ENCODE data around the gene ADGRL3. TPM values are rescaled to one million over a fixed set of nuclear protein-coding genes. Genes with fewer than 3 reads are reported as not detected.

The ADGRL3 gene
- total RNA-seq (2014; rRNA removed; shearing (Covaris generic); ENCODE audit: low replicate concordance), result not detected in 2 replicates

GRCh38 chr4:61200187-61200915 lies at the start of gene ADGRL3:
TSS of gene ADGRL3 (plus strand) at chr4:61200326.
- no peak within 1 kb of the TSS for H3K27ac ChIP-seq (ENCODE audit: low read length)
- H2AFZ ChIP-seq (ENCODE audit: low read length), result no peak within 1 kb of the TSS
- no peak within 1 kb of the TSS for H3K4me3 ChIP-seq (ENCODE audit: low read length)
- H3K4me2 ChIP-seq (ENCODE audit: low read depth, low read length, poor library complexity, severe bottlenecking), result no peak within 1 kb of the TSS
- H3K79me2 ChIP-seq (ENCODE audit: low read length), result no peaks in the 10 kb centered on the region
- no peaks in the 10 kb centered on the region for H3K27me3 ChIP-seq (ENCODE audit: low read length)
- H3K9me2 ChIP-seq (replicated peaks; ENCODE audit: insufficient read depth, low read length), result no peaks in the 10 kb centered on the region
- no peaks in the 10 kb centered on the region for H3K4me1 ChIP-seq (ENCODE audit: low read length)
- no peak within 1 kb of the TSS for H3K9ac ChIP-seq (ENCODE audit: low read length)
- H3K36me3 ChIP-seq (ENCODE audit: insufficient read depth, low read length), result no peaks in the 10 kb centered on the region
- H3K9me3 ChIP-seq (ENCODE audit: low read length), result peaks cover 13% of the 10 kb centered on the region
- DNase-seq, result no peak
- H4K20me1 ChIP-seq (ENCODE audit: insufficient read depth, low read depth, low read length), result no peaks in the 10 kb centered on the region

GRCh38 chr4:61152433-61152832 lies 47.7 kb upstream of the ADGRL3 start:
- Histone ChIP-seq H2AFZ (ENCODE audit: low read length) (no peak overlapping the region), H3K27ac (ENCODE audit: low read length) (no peak overlapping the region), H3K27me3 (ENCODE audit: low read length) (no peaks in the 10 kb centered on the region), H3K4me3 (ENCODE audit: low read length) (no peak overlapping the region), H4K20me1 (ENCODE audit: insufficient read depth, low read depth, low read length) (no peaks in the 10 kb centered on the region), H3K4me2 (ENCODE audit: low read depth, low read length, poor library complexity, severe bottlenecking) (no peak overlapping the region), H3K36me3 (ENCODE audit: insufficient read depth, low read length) (no peaks in the 10 kb centered on the region), H3K9ac (ENCODE audit: low read length) (no peak overlapping the region), H3K9me3 (ENCODE audit: low read length) (peaks cover 27% of the 10 kb centered on the region), H3K9me2 (replicated peaks; ENCODE audit: insufficient read depth, low read length) (no peaks in the 10 kb centered on the region), H3K79me2 (ENCODE audit: low read length) (no peaks in the 10 kb centered on the region), H3K4me1 (ENCODE audit: low read length) (no peaks in the 10 kb centered on the region)
- no peak for DNase-seq

GRCh38 chr4:61160478-61160877 lies 39.6 kb upstream of the ADGRL3 start:
- Histone ChIP-seq H4K20me1 (ENCODE audit: insufficient read depth, low read depth, low read length) (no peaks in the 10 kb centered on the region), H2AFZ (ENCODE audit: low read length) (no peak overlapping the region)
- no peak for DNase-seq

GRCh38 chr4:61162116-61162515 lies 38.0 kb upstream of the ADGRL3 start:
- no peaks in the 10 kb centered on the region for H3K4me1 ChIP-seq (ENCODE audit: low read length)
- H3K4me2 ChIP-seq (ENCODE audit: low read depth, low read length, poor library complexity, severe bottlenecking), result no peak overlapping the region
- H3K79me2 ChIP-seq (ENCODE audit: low read length), result no peaks in the 10 kb centered on the region

More at GRCh38 chr4:61160478-61160877, 39.6 kb upstream of the ADGRL3 start:
- H3K79me2 ChIP-seq (ENCODE audit: low read length), result no peaks in the 10 kb centered on the region
- H3K9ac ChIP-seq (ENCODE audit: low read length), result no peak overlapping the region
- H3K9me3 ChIP-seq (ENCODE audit: low read length), result peaks cover 41% of the 10 kb centered on the region
- no peak overlapping the region for H3K4me3 ChIP-seq (ENCODE audit: low read length)
- no peak overlapping the region for H3K27ac ChIP-seq (ENCODE audit: low read length)
- no peak overlapping the region for H3K4me2 ChIP-seq (ENCODE audit: low read depth, low read length, poor library complexity, severe bottlenecking)
- H3K27me3 ChIP-seq (ENCODE audit: low read length), result no peaks in the 10 kb centered on the region
- H3K4me1 ChIP-seq (ENCODE audit: low read length), result no peaks in the 10 kb centered on the region
- H3K36me3 ChIP-seq (ENCODE audit: insufficient read depth, low read length), result no peaks in the 10 kb centered on the region
- H3K9me2 ChIP-seq (replicated peaks; ENCODE audit: insufficient read depth, low read length), result no peaks in the 10 kb centered on the region

GRCh38 chr4:61173799-61174198 lies 26.3 kb upstream of the ADGRL3 start:
- H3K27ac ChIP-seq (ENCODE audit: low read length), result no peak overlapping the region
- no peak overlapping the region for H3K9ac ChIP-seq (ENCODE audit: low read length)
- H3K79me2 ChIP-seq (ENCODE audit: low read length), result no peaks in the 10 kb centered on the region
- H3K9me2 ChIP-seq (replicated peaks; ENCODE audit: insufficient read depth, low read length), result no peaks in the 10 kb centered on the region
- no peaks in the 10 kb centered on the region for H3K27me3 ChIP-seq (ENCODE audit: low read length)
- no peak overlapping the region for H3K4me3 ChIP-seq (ENCODE audit: low read length)
- H3K9me3 ChIP-seq (ENCODE audit: low read length), result peaks cover 27% of the 10 kb centered on the region
- no peak overlapping the region for H3K4me2 ChIP-seq (ENCODE audit: low read depth, low read length, poor library complexity, severe bottlenecking)
- no peak for DNase-seq
- no peaks in the 10 kb centered on the region for H3K4me1 ChIP-seq (ENCODE audit: low read length)
- H2AFZ ChIP-seq (ENCODE audit: low read length), result no peak overlapping the region
- H3K36me3 ChIP-seq (ENCODE audit: insufficient read depth, low read length), result no peaks in the 10 kb centered on the region
- H4K20me1 ChIP-seq (ENCODE audit: insufficient read depth, low read depth, low read length), result no peaks in the 10 kb centered on the region

More at GRCh38 chr4:61162116-61162515, 38.0 kb upstream of the ADGRL3 start:
- H3K27ac ChIP-seq (ENCODE audit: low read length), result no peak overlapping the region
- no peak for DNase-seq
- H3K9me2 ChIP-seq (replicated peaks; ENCODE audit: insufficient read depth, low read length), result no peaks in the 10 kb centered on the region
- no peaks in the 10 kb centered on the region for H3K36me3 ChIP-seq (ENCODE audit: insufficient read depth, low read length)
- H3K27me3 ChIP-seq (ENCODE audit: low read length), result no peaks in the 10 kb centered on the region
- H2AFZ ChIP-seq (ENCODE audit: low read length), result no peak overlapping the region
- no peak overlapping the region for H3K9ac ChIP-seq (ENCODE audit: low read length)
- peaks cover 44% of the 10 kb centered on the region for H3K9me3 ChIP-seq (ENCODE audit: low read length)
- H4K20me1 ChIP-seq (ENCODE audit: insufficient read depth, low read depth, low read length), result no peaks in the 10 kb centered on the region
- no peak overlapping the region for H3K4me3 ChIP-seq (ENCODE audit: low read length)

- H3K27me3 ChIP-seq (ENCODE audit: low read length), result no peaks in the 10 kb centered on the region
These were observed 24.6 kb upstream of the ADGRL3 start for GRCh38 chr4:61175495-61175894.

GRCh38 chr4:61177367-61177766 lies 22.8 kb upstream of the ADGRL3 start:
- DNase-seq, result no peak
- Histone ChIP-seq H3K9me3 (ENCODE audit: low read length) (peaks cover 30% of the 10 kb centered on the region), H3K9ac (ENCODE audit: low read length) (no peak overlapping the region), H3K9me2 (replicated peaks; ENCODE audit: insufficient read depth, low read length) (no peaks in the 10 kb centered on the region), H3K4me2 (ENCODE audit: low read depth, low read length, poor library complexity, severe bottlenecking) (no peak overlapping the region), H3K79me2 (ENCODE audit: low read length) (no peaks in the 10 kb centered on the region), H3K27me3 (ENCODE audit: low read length) (no peaks in the 10 kb centered on the region), H3K4me1 (ENCODE audit: low read length) (no peaks in the 10 kb centered on the region), H3K36me3 (ENCODE audit: insufficient read depth, low read length) (no peaks in the 10 kb centered on the region), H4K20me1 (ENCODE audit: insufficient read depth, low read depth, low read length) (no peaks in the 10 kb centered on the region), H3K4me3 (ENCODE audit: low read length) (no peak overlapping the region), H2AFZ (ENCODE audit: low read length) (no peak overlapping the region), H3K27ac (ENCODE audit: low read length) (no peak overlapping the region)

More at GRCh38 chr4:61175495-61175894, 24.6 kb upstream of the ADGRL3 start:
- Histone ChIP-seq H3K4me2 (ENCODE audit: low read depth, low read length, poor library complexity, severe bottlenecking) (no peak overlapping the region), H3K4me3 (ENCODE audit: low read length) (no peak overlapping the region), H3K4me1 (ENCODE audit: low read length) (no peaks in the 10 kb centered on the region), H3K9me2 (replicated peaks; ENCODE audit: insufficient read depth, low read length) (no peaks in the 10 kb centered on the region), H4K20me1 (ENCODE audit: insufficient read depth, low read depth, low read length) (no peaks in the 10 kb centered on the region), H3K9ac (ENCODE audit: low read length) (no peak overlapping the region), H3K27ac (ENCODE audit: low read length) (no peak overlapping the region), H2AFZ (ENCODE audit: low read length) (no peak overlapping the region), H3K79me2 (ENCODE audit: low read length) (no peaks in the 10 kb centered on the region), H3K36me3 (ENCODE audit: insufficient read depth, low read length) (no peaks in the 10 kb centered on the region), H3K9me3 (ENCODE audit: low read length) (peaks cover 27% of the 10 kb centered on the region)
- no peak for DNase-seq

- H2AFZ ChIP-seq (ENCODE audit: low read length), result no peak overlapping the region
- H3K4me1 ChIP-seq (ENCODE audit: low read length), result no peaks in the 10 kb centered on the region
- peaks cover 30% of the 10 kb centered on the region for H3K9me3 ChIP-seq (ENCODE audit: low read length)
- H3K36me3 ChIP-seq (ENCODE audit: insufficient read depth, low read length), result no peaks in the 10 kb centered on the region
- H4K20me1 ChIP-seq (ENCODE audit: insufficient read depth, low read depth, low read length), result no peaks in the 10 kb centered on the region
- H3K27me3 ChIP-seq (ENCODE audit: low read length), result no peaks in the 10 kb centered on the region
- no peaks in the 10 kb centered on the region for H3K9me2 ChIP-seq (replicated peaks; ENCODE audit: insufficient read depth, low read length)
- H3K27ac ChIP-seq (ENCODE audit: low read length), result no peak overlapping the region
- no peak overlapping the region for H3K4me3 ChIP-seq (ENCODE audit: low read length)
- no peak overlapping the region for H3K4me2 ChIP-seq (ENCODE audit: low read depth, low read length, poor library complexity, severe bottlenecking)
- no peak overlapping the region for H3K9ac ChIP-seq (ENCODE audit: low read length)
- H3K79me2 ChIP-seq (ENCODE audit: low read length), result no peaks in the 10 kb centered on the region
- DNase-seq, result no peak
These were observed 19.7 kb upstream of the ADGRL3 start for GRCh38 chr4:61180405-61180804.
